HG03571 (cell line): ENCODE results near the gene GMNN.
A peak's percentile ranks its signal among the peaks of the same experiment; 100 is the strongest.
"Not testable (repeated sequence)": the region's sequence is repeated elsewhere in the genome, so short reads cannot be mapped to it uniquely, and the experiment has no call there.

ENCODE experiments used
- ATAC-seq: cut with Tn5 transposase; IDR thresholded peaks from one replicate; pipeline ENCODE4 v1.9.1; 2021; ENCODE audit not compliant: unreplicated experiment

The GMNN gene

DNA sequence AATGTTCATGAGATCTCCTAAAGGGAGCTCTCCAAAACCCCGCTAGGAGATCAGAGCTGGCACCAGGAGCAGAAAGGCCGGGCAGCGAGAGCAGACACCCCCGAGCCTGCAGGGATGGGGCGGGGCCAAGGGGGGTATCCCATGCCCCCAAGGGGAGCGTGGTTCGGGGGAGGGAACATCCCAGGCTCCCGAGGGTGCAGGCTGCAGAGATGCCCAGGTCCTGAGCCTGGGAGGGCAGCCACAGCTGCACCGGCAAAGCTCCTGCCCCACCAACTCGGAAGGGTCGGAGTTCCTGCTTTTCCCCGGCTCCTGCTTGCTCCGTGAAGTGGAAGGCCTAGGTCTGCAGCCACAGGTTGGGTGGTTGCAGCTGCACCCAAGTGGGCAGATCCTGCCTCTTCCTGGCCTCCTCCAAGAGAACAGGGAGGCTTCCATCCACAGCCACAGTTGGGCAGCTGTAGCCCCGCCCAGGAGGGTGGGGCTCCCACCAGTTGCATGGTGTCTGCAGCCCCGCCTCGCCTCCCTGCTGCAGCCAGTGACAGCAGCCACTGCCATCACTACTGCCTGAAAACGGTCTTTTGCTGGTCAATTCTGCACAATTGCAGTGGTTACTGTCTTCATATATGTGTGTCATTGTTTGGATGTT lies 13.4 kb upstream of the GMNN start:
- no peak for ATAC-seq

DNA sequence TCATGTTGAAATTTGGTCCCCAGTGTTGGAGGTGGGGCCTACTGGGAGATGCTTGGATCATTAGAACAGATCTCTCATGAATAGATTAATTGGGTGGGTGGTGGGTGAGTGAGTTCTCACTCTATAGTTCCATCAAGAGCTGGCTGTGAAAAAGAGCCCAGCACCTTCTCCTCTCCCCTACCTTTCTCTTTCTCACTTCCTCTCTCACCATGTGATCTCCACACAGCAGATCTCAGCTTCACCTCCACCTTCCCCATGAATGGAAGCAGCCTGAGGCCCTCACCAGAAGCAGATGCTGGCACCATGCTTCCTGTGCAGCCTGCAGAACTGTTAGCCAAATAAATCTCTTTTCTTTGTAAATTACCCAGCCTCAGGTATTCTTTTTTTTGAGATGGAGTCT lies 12.9 kb upstream of the GMNN start:
- no peak for ATAC-seq

DNA sequence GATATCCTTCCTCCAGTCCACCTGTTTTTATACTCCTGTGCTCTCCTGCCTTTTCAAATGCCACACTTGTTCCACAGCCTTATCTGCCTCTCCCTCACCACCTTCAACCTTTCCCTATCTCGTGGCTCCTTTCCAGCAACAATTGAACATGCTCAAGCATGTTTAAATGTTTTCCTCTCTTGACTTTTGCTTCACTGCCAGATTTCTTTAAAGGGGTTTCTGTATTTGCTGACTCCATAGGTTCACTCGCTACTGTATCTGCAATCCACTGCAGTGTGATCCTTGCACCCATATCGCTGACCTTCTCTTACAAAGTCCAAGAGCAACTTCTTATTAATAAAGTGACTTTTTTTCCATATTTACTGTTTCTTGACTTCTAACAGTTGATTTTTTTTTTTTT lies 11.2 kb upstream of the GMNN start:
- ATAC-seq = no peak

DNA sequence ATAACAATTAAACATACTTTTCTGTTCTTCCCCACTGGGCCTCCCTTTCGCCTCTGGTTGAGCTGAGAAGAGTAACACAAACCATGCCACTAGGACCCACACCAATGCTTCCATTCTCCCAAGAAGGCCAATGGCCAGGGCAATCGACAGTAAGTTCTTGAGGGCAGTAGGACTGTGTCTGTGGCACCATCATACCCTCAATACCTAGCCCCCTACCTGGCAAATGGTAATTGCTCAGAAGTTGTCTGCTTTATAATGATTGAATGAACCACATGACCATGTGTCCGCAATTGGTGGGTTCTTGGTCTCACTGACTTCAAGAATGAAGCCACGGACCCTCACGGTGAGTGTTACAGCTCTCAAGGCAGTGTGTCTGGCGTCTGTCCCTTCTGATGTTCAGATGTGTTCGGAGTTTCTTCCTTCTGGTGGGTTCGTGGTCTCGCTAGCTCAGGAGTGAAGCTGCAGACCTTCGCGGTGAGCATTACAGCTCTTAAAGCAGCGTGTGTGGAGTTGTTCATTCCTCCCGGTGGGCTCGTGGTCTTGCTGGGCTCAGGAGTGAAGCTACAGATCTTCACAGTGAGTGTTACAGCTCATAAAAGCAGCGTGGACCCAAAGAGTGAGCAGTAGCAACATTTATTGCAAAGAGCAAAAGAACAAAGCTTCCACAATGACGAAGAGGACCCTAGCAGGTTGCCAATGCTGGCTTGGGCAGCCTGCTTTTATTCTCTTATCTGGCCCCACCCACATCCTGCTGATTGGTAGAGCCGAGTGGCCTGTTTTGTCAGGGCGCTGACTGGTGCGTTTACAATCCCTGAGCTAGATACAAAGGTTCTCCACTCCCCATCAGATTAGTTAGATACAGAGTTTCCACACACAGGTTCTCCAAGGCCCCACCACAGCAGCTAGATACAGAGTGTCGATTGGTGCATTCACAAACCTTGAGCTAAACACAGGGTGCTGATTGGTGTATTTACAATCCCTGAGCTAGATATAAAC lies 9.6 kb upstream of the GMNN start:
- ATAC-seq = not testable (repeated sequence)

DNA sequence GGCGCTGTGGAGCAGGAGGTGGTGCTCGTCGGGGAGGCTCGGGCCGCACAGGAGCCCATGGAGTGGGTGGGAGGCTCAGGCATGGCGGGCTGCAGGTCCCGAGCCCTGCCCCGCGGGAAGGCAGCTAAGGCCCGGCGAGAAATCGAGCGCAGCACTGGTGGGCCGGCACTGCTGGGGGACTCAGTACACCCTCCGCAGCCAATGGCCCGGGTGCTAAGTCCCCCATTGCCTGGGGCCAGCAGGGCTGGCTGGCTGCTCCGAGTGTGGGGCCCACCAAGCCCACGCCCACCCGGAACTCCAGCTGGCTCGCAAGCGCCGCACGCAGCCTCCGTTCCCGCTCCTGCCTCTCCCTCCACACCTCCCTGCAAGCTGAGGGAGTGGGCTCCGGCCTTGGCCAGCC lies 8.8 kb upstream of the GMNN start:
- ATAC-seq = not testable (repeated sequence)

DNA sequence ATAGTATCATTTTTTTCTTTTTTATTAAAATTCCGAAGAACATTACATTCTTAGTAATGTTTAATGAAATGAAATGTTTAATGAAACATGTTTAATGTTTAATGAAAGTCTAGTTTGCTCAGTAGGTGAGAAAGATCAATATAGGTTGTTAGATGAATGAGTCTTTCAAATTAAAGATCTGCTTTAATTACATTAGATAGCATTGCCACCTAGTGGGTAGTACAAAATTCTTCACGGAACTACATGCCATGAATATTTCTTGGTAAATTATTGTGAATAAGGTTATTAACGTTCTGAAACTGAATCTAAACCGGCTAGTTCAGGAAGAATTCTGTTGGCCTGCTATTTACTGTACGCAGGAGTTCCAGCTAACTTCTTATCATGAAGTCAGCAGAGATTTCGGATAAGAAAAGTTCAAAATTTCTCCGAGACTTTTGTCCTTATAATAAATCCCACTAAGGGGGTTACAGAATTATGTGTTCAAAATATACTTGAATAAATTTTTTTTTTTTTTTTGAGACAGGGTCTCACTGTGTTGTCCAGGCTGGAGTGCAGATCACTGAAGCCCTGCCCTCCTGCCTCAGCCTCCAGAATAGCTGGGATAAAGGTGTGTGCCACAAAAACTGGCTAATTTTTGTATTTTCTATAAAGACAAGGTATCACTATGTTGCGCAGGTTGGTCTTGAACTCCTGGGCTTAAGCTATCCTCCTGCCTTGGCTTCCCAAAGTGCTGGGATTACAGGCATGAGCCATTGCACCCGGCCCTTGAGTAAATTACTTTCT lies 7.9 kb upstream of the GMNN start:
- ATAC-seq = no peak

DNA sequence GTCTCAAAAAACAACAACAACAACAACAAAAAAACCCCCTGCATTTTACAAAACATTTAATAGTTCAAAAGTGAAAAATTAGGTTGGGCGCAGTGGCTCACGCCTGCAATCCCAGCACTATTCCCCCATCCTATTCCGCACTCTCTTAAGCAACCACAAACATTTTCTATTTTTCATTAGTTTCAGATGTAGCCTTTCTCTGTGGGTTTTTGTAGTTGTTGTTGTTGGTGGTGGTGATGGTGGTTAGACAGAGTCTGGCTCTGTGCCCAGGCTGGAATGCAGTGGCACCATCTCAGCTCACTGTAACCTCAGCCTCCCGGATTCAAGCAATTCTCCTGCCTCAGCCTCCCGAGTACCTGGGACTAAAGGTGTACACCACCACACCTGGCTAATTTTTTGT lies 6.4 kb upstream of the GMNN start:
- no peak for ATAC-seq

DNA sequence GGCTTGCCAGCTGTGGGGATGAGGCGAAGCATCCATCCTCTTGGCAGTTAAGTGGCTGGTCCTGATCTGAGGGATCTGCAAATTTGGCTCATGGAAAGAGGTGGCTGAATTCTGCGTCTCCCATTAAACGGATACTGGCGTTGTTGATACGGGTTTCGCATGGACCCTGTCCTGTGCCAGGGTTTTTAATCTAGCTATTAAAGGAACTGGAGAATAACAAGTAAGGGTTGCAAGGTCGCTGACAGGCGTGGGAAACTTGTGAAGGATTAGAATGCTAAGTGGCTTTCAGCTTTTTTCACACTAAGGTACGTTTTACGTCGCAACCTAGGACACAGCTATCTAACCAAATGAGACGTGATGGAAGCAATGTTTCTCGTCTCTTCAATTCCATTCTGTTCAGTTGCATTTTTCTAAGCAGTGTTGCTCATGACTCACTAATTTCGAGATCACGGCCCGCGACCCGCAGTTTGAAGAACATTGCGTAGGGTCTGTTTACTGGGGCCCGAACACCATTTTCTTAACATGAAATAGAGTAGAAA lies 852 bp downstream of the GMNN start:
- ATAC-seq = peak; percentile 6

DNA sequence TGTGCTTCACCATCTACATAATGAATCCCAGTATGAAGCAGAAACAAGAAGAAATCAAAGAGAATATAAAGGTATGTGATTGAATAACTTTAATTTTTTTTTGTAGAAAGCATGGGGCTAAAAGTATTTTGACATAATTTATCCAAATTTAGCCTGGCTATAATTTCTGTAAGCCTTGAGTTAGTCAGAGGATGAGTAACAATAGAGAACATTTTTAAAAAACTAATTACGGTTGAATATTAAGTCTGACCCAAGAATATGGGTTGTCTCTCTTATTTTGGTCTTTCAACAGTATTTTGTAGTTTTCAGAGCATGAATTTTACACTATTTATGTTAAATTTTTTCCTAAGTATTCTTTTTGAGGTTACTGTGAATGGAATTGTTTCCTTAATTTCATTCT lies 2.5 kb downstream of the GMNN start:
- no peak for ATAC-seq

DNA sequence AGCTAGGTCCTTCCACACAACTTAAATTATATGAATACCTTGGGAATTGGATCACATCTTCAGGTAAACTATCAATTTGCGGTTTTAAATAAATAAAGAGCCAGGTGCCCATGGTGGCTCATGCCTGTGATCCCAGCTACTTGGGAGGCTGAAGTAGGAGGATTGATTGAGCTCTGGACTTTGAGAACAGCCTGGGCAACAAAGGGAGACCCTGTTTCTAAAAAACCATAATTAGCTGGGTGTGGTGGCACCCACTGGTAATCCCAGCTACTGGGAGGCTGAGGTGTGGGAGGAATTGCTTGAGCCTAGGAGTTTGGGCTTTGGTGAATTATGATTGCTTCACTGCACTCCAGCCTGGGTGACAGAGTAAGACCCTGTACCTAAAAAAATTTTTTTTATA lies 3.4 kb downstream of the GMNN start:
- ATAC-seq = no peak

DNA sequence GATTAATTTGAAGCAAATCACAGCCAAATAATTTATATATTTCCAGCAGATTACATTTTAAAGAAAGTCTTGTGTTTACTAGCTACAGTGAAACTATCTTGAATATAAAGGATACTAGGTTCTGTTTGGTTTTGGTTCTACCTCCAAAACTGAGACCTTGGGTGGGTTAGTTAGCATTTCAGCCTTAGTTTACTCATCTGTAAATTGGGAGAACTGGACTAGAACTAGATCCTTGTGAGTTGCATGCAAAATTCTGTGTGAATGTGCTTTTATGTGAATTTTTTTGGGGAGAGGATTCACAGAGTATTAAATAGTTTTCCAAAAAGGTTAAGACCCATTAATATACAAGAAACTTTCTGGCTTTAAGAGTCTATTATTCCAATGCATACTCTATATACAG lies 4.1 kb downstream of the GMNN start:
- no peak for ATAC-seq

DNA sequence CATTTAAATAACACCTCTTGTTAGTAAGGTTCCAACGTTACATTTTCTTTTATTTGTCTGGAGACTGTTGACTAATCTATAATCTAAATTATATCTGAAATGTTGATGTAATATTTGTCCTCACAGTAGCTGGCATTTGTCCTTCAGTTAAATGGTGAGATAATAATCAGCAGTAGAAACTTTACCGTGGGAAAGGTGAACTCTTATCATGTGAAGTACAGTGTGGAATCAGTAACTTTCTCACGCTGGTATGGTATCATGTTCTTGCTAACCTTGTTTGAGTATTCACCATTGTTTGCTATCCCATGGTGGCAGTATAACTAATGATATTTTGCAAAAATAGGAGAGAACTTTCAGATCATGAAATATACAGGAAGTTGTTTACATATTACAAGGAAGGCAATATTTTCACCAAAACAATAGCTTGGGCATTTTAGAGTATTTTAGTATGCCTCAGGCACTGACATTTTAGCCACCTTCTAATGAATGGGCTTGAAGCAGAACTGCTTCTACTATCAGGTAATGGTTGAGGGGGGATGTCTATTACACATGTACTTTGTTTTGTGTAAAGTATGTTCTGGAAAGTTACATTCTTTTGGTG lies 4.8 kb downstream of the GMNN start:
- no peak for ATAC-seq

DNA sequence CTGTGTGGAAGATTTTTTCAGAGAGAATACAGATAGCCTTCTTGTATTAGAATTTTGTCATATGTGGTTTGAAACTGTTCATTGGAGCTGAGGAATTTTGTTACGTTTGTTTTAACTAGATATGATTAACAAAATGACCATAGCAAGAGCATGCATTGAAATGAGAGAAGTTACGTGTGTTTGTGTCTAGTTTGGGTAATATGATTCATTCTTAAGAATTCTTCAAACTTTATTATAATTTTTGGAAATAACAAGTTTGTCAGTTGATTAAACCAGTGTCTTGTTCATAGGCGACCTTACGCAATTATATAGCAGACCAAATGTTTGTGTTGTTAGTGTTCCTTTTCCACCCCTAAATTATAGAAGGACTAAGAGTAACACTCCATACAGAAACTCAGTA lies 5.5 kb downstream of the GMNN start:
- no peak for ATAC-seq

DNA sequence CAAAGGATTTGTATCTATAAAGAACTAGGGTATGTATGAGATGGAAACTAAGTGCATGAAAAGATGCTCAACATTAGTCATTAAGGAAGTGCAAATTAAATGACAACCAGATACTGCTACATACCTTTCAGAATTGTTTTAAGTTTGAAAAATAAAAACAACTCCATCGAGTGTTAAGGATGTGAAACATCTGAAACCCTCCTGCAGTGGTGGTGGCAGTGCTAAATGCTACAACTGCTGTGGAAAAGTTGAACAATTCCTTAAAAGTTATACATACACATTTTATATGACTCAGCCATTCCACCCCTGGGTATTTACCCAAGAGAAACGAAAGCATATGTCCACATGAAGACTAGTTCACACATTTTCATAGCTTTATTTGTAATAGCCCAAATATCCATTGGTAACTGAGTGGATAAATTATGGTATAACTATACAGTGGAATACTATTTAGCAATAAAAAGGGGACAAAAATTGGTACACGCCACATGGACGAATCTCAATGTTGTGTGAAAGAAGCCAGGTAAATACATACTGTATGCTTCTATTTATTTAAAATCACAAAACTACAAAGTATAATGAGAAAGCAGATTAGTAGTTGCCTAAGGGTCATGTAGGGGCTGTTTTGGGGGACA lies 13.4 kb downstream of the GMNN start:
- no peak for ATAC-seq

DNA sequence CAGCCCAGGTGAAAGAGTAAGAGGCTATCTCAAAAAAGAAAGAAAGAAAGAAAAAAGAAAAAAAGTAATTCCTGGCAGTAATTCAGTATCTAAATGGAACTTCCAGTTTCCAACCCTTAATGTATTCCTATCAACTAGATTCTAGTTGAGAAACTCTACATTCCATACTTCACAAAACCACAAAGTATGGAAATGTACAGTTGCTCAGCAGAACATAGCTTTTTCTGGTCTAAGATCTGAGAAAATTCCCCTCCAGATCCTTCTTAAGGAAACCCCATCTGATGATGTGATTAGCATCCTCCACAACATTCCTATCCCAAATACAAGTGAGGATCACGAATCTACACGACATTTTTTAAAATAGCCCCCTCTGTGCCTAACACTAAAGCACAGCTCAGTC lies 20.4 kb downstream of the GMNN start:
- ATAC-seq = no peak

DNA sequence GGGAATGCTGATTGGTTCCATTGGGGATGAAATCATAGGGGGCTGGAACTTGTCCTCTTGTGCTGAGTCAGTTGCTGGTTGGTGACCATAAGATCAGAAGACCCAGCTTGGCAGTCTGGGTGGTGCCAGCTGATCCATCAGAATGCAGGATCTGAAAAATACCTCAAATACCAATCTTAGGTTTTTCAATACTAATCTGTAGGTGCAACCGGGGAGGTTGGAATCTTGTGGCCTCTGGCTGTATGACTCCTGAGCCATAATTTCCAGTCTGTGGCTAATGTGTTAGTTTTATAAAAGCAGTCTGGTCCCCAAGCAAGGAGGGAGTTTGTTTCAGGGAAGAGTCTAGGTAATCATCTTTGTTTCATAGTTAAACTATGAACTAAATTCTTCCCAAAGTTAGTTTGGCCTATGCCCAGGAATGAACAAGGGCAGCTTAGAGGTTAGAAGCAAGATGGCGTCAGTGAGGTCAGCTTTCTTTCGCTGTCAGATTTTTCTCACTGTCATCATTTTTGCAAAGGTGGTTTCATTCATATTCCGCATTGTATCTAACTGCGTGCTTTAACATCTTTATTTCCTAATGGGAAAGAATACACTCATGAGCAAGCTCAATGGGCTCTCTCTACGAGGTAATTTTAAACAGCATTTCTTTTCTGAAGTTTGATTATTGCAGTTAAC lies 22.0 kb downstream of the GMNN start:
- no peak for ATAC-seq

DNA sequence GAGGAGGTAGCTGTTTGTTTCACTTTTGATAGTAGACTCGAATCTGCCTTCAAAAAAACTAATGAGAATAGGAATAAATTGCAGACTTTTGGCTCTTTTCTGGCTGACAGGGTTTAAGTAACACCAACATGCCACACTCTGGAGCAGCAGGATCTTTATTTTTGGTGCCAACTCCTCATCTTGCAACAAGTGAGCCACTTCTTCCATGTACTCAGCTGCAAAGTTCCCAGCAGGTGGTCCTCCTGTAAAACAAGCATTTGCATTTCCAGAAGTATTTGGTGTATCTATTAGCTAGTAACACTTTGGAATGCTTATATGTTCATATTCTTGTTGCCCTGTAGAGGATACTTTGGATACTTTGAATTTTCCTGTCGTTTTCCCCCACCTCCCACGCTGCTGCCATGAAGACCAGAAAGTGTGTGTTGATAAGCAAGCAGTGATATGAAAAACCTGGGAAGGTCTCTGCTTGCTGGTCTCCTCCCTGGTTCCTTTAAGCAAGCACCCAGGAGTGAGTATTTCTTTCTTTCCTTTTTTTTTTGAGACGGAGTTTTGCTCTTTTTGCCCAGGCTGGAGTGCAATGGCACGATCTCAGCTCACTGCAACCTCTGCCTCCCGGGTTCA lies 23.0 kb downstream of the GMNN start:
- ATAC-seq = no peak

DNA sequence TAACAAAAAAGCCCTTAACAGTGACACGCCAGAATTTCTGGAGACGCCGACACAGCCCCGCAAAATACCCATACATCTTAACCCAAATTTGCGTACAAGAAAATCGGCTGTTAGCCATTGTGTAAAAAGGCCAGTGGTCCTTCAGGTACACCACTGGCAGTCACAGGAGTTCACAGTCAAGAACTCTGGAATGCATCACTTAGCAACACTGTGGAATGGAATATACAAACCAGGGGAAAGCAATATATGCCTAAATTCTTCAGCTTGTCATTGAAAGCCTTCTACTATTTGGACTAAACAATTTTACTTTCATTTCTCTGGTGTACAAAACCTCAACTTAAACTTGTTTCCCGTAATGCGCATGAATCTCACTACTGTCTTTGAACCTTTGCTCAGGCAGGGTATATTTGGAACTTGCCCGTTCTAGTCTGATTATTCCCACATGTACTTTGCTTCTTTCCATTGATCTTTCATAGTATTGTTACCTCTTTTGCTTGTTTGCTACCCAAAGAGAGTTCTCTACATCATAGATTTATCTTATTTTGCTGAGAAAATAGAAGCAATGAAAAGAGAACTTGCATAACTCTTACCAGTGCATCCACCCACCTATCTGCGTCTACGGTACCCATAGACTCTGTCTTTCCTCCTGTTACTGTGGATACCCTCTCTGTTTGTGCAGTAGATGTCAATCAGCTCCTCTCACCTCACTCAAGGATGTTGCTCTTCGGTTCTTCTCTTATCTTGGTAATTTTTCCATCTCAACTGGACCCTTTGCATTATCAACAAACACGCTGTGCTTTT lies 24.2 kb downstream of the GMNN start, which contains the start of gene ARMH2:
ARMH2 (minus strand) TSS at position 178 of the 801 bp plus-strand sequence; CDS start at position 118, 60 bp downstream.
- no peak for ATAC-seq

DNA sequence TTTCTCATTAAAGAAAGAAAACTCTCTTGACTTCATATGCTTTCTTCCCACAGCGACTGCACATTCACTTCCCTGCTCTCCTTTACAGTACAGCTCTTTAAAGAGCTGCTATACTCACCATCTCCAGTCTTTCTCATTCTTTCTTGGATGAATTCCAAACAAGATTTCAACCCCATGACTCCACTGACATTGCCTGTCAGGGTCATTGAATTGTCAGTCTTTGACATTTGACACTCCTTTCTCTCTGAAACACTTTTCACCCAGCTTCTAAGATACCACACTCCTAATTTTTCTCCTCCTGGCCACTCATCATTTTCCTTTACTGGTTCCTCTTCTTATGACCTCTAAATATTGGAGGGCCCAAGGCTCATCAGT lies 24.8 kb downstream of the GMNN start:
- no peak for ATAC-seq
